ENCODE measurements around the gene KRT85. TPM values are rescaled to one million over a fixed set of nuclear protein-coding genes. Genes with fewer than 3 reads are reported as not detected.
A peak's percentile ranks its signal among the peaks of the same experiment; 100 is the strongest.

The KRT85 gene
- total and polyA plus RNA-seq, 12 donors = not detected

DNA sequence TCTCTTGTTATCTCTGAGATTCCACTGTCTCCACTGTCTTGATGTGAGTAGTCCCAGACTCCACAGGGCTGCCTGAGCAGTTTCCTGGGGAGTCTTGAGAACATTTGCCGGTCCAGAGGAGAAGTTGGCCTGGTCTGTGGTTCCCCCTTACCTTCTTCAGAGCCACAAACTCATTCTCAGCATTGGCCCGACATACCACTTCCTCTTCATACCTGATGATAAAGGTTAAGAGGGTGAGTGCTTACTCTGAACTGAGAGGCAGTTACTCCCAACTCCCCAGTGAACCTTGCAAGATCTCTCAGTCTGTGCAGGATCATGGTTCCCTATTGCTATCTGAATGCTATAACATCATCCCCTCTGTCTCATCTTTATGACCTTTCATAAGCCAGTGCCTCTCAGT, 15.6 kb upstream of the KRT85 start:
- 69 to 79% (median 70%) methylated on average over 2 of the region's 2 CpGs for WGBS, 4 donors
- intact Hi-C loops (cut with DNase I) = no loop called here
- H3K4me1 ChIP-seq (replicated peaks in 1 of 2) = no peaks in the 10 kb centered on the region
- H3K9me3 ChIP-seq (replicated peaks in 1 of 3) = no peaks in the 10 kb centered on the region
- no peak overlapping the region for H3K27ac ChIP-seq
- TF ChIP-seq, protein P1, sequence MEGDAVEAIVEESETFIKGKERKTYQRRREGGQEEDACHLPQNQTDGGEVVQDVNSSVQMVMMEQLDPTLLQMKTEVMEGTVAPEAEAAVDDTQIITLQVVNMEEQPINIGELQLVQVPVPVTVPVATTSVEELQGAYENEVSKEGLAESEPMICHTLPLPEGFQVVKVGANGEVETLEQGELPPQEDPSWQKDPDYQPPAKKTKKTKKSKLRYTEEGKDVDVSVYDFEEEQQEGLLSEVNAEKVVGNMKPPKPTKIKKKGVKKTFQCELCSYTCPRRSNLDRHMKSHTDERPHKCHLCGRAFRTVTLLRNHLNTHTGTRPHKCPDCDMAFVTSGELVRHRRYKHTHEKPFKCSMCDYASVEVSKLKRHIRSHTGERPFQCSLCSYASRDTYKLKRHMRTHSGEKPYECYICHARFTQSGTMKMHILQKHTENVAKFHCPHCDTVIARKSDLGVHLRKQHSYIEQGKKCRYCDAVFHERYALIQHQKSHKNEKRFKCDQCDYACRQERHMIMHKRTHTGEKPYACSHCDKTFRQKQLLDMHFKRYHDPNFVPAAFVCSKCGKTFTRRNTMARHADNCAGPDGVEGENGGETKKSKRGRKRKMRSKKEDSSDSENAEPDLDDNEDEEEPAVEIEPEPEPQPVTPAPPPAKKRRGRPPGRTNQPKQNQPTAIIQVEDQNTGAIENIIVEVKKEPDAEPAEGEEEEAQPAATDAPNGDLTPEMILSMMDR (IDR thresholded peaks at IDR 0.05) = no peak
- no peak for TF ChIP-seq POLR2A (IDR thresholded peaks at IDR 0.05)
- H3K4me3 ChIP-seq = no peak overlapping the region
- no peaks in the 10 kb centered on the region for H3K36me3 ChIP-seq (replicated peaks in 1 of 2)
- no peak for DNase-seq
- no peaks in the 10 kb centered on the region for H3K27me3 ChIP-seq

- 79 to 89% (median 87%) methylated on average over 3 to 8 of the region's 8 CpGs for WGBS, 4 donors
- intact Hi-C loops (cut with DNase I) = no loop called here
Observed at GRCh38 chr12:52381206-52381605, 13.9 kb upstream of the KRT85 start.

GRCh38 chr12:52380271-52380694, 13.0 kb upstream of the KRT85 start:
- Histone ChIP-seq H3K4me1 (replicated peaks in 1 of 2) (no peaks in the 10 kb centered on the region), H3K4me3 (no peak overlapping the region), H3K9me3 (replicated peaks in 1 of 3) (no peaks in the 10 kb centered on the region), H3K27me3 (no peaks in the 10 kb centered on the region), H3K36me3 (replicated peaks in 1 of 2) (no peaks in the 10 kb centered on the region), H3K27ac (no peak overlapping the region)
- intact Hi-C loops (cut with DNase I) = no loop called here
- peak in 5 of 7 donors; percentile 28 to 62 (median 41) for DNase-seq
- TF ChIP-seq POLR2A (IDR thresholded peaks at IDR 0.05) = no peak
- TF ChIP-seq, protein P1 (IDR thresholded peaks at IDR 0.05) = peak in 4 of 6 experiments; percentile 13 to 36 (median 36)
- WGBS, 4 donors = 48 to 71% (median 63%) methylated on average over 9 to 15 of the region's 15 CpGs

More at GRCh38 chr12:52381206-52381605, 13.9 kb upstream of the KRT85 start:
- no peaks in the 10 kb centered on the region for H3K27me3 ChIP-seq
- no peaks in the 10 kb centered on the region for H3K36me3 ChIP-seq (replicated peaks in 1 of 2)
- H3K4me1 ChIP-seq (replicated peaks in 1 of 2) = no peaks in the 10 kb centered on the region
- no peak overlapping the region for H3K4me3 ChIP-seq
- no peak overlapping the region for H3K27ac ChIP-seq
- no peak for TF ChIP-seq POLR2A (IDR thresholded peaks at IDR 0.05)
- TF ChIP-seq, protein P1 (IDR thresholded peaks at IDR 0.05) = no peak
- no peaks in the 10 kb centered on the region for H3K9me3 ChIP-seq (replicated peaks in 1 of 3)
- DNase-seq = no peak

GRCh38 chr12:52379536-52379935, 12.3 kb upstream of the KRT85 start:
- intact Hi-C loops (cut with DNase I) = loop anchor here (10.0 kb wide), 2 partner anchors 205 to 595 kb away; no protein-coding TSS in a partner anchor
- whole genome bisulfite sequencing, 4 donors = 70 to 82% (median 73%) methylated on average over 5 to 6 of the region's 6 CpGs
- Histone ChIP-seq H3K9me3 (replicated peaks in 1 of 3) (no peaks in the 10 kb centered on the region), H3K27ac (no peak overlapping the region), H3K4me3 (no peak overlapping the region), H3K27me3 (no peaks in the 10 kb centered on the region), H3K36me3 (replicated peaks in 1 of 2) (no peaks in the 10 kb centered on the region), H3K4me1 (replicated peaks in 1 of 2) (no peaks in the 10 kb centered on the region)
- TF ChIP-seq, protein P1 (IDR thresholded peaks at IDR 0.05) = no peak
- no peak for TF ChIP-seq POLR2A (IDR thresholded peaks at IDR 0.05)
- no peak for DNase-seq

Data from adrenal gland (tissue), 12 donors.